C1 segment of cervical spinal cord (tissue), 14 donors: ENCODE data around the gene NUCB1.
A peak's percentile ranks its signal among the peaks of the same experiment; 100 is the strongest.

Source experiments
- DNase-seq, 14 donors: peaks; one replicate each; lab custom pipeline; 2025; lab: John Stamatoyannopoulos, UW

The NUCB1 gene

DNA sequence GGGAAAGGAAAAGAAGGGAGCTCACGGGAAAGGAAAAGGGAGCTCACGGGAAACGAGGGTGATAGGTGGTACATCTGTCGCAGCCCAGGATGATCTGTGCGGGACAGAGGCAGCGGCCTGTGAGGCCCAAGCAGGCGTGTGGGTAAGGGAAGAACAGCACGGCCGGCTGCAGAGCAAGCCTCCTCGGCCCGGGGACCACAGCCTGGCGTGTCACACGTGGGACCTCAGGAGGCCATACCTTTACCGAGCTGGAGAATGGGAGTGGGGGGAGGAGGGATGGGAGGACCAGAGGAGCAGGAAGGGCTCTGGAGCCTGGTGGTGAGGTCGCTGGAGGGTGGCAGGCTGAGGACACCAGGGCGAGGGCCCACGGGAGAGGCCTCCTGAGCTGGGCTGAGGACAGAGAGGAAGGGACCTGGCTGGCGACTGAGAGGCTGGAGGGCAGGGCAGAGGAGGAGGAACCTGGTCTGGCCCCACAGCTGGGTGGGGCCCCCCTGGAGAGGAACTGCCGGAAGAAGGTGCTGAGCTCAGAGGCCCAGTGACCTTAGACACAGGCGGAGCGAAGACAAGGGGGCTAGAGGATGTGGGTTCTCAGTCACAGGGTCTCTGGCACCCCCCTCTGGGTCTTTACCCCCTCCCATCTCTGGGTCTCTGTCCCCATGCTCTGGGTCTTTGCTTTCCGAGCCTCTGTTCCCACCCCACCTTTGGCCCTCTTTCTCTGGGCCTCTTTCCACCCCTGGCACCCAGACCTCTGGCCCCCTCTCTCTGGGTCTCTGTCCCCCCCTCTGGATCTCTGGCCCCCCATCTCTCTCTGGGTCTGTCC is 62.1 kb downstream of the NUCB1 start:
- peak in 6 of 14 donors; percentile 6 to 44 (median 26) for DNase-seq

DNA sequence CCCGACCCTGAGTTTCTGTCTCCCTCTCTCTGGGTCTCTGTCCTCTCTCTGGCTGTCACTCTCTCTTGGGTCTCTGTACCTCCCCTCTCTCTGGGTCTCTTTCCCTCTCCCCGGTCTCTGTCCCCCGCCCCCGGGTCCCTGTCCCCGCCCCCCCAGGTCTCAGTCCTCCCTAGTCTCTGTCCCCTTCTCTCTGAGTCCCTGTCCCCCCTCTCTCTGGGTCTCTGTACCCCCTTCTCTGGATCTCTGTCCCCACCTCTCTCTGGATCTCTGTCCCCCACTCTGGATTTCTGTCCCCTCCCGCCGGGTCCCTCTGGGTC is 62.7 kb downstream of the NUCB1 start:
- DNase-seq = no peak

DNA sequence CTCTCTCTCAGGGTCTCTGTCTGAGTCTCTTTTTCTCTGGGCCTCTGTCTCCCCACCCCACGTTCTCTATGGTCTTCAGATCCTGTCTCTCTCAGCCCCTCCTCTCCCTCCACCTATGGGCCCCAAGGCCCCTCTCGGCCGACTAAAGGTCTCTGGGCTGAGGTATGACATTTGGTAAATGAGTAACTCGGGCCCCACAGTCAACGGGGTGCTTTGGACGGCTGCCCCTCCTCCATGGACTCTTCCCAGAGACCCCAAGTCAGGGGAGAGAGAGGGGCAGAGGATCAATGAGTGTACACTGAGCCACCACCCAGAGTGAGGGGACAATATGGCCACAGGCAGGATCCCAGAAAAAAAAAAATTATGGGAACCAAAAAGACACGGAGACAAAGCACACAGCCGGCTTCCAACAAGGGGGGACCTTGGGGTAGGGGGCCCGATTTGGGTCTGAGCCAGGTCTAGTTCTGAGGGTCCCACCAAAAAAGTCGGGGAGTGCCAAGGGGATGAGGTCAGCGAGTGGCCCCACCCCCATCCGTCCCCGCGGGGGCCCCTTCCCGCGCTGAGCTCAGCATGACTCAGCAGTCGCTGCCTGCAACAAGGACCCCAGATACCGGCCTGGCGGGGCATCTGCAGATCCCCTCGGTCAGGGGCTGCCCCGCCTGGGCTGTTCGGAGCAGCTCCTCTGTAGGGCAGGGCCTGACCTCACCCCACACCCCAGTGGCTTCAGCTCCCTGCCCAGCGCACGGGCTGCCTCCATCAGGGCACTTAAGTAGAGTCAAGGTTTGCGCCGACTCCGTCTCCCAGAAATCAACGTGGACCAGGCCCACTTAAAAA is 63.5 kb downstream of the NUCB1 start:
- DNase-seq = peak in 13 of 14 donors; percentile 17 to 80 (median 67)

- peak in 6 of 14 donors; percentile 37 to 71 (median 54) for DNase-seq
Observed at GRCh38 chr19:48964205-48965039, 64.3 kb downstream of the NUCB1 start.

- DNase-seq = peak; percentile 69 to 98 (median 96)
Observed at GRCh38 chr19:48965040-48965805, 65.1 kb downstream of the NUCB1 start, which contains the start of gene FTL. FTL (plus strand) TSS chr19:48965309; CDS start chr19:48965508, 199 bp downstream.

DNA sequence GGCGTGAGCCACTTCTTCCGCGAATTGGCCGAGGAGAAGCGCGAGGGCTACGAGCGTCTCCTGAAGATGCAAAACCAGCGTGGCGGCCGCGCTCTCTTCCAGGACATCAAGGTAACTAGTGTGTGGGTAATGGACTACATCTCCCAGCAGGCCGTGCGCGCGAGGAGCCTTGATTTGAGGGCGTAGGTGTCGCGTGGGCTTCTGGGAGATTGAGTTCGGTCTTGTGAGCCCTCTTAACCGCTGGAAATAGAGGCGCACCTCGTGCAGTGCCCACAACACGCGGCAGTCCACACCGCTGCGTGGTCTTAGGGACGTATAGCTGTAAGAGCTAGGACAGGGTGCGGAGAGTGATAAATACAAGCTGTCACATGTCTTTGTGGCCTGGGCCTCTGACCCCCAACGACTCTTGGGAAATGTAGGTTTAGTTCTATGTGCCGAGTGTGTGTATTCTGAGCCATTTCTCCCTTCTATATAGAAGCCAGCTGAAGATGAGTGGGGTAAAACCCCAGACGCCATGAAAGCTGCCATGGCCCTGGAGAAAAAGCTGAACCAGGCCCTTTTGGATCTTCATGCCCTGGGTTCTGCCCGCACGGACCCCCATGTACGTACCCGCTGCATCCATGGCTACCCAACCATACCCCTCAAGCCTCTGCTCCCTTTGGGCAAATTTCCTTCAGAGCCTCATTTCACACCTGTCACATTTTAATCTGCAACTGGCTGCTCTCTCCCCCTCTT is 65.9 kb downstream of the NUCB1 start:
- peak; percentile 20 to 91 (median 82) for DNase-seq

GRCh38 chr19:48966541-48967345 is 66.6 kb downstream of the NUCB1 start:
- DNase-seq = peak in 4 of 14 donors; percentile 26 to 37 (median 36)

GRCh38 chr19:48967346-48968178 is 67.5 kb downstream of the NUCB1 start:
- peak in 10 of 14 donors; percentile 22 to 75 (median 58) for DNase-seq

GRCh38 chr19:48968179-48968661 is 68.1 kb downstream of the NUCB1 start:
- DNase-seq = no peak

DNA sequence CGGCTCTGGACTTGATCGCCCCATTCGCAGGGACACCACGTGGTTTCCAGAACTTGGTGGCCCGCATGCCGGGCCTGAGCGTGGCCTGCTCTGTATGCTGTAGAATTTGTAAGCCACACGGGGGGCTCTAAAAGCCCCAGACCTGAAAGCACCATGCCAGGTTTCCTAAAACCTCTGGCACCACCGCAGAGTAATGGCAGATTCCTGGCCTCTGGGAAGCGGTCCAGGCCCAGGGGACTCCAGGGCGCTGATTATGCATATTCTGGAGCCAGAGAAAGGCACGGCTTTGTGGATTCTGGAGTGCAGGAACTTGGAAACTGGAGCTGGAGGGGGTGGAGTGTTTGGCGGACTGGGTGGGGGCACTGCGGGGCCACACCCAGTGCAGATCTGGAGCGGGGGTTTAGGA is 68.7 kb downstream of the NUCB1 start:
- peak in 1 of 14 donors; percentile 12 for DNase-seq

GRCh38 chr19:48969276-48970138 is 69.4 kb downstream of the NUCB1 start:
- no peak for DNase-seq

DNA sequence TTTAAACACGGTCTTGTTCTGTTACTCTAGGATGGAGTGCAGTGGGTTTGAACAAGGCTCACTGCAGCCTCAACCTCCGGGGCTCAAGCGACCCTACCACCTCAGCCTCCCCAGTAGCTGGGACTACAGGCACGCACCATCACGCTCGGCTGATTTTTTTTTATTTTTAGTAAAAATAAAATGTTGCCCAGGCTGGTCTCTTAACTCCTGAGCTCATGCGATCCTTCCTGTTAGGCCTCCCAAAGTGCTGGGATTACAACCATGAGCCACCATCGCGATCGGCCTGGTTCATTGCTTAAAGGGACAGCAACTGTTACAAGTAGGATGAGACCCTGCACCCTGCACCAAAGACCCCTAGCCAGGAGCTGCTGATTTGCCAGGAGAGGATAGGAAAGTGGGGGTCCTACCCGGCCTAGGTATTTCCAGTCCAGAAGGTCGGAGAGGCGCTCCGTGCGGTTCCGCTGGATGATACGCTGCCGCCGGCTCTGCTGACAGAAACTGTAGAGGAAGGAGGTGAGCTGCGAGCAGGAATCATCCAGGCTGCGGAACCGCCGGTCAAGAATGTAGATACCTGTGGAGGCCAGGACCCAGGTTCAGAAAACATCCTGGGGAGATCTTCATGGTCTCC is 70.1 kb downstream of the NUCB1 start:
- DNase-seq = no peak

DNA sequence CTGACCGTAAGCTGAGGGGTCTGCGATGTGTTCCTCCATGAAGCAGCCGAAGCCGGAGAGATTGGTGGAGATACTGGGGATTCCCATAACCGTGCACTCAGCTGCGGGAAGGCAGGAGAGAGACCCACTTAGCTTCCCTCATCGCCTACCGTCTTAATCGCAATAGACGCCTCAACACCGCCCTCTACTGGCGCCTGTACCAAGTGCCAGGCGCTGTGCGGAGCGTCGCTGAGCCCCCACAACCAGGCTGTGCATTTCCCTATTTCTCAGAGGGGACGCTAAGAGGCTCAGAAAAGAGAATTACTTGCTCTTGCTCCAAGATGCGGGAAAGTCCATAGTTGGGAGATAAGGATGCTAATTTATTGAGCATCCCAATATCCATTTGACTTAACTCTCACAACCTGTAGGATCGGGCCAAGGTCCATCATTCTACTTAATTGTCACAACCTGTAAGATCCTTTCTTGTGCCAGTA is 70.8 kb downstream of the NUCB1 start:
- DNase-seq = peak in 10 of 14 donors; percentile 19 to 71 (median 44)
